Spleen (tissue), 11 donors: Measurements from ENCODE around the gene OMA1. TPM values are rescaled to one million over a fixed set of nuclear protein-coding genes. Genes with fewer than 3 reads are reported as not detected.
"Not testable (repeated sequence)": the region's sequence is repeated elsewhere in the genome, so short reads cannot be mapped to it uniquely, and the experiment has no call there.

Experiments used
- DNase-seq: peaks from one replicate; pipeline ENCODE4 v3.0.0-alpha.2; 2020
- H3K27ac ChIP-seq, 8 donors: fragments of 200-600 bp; sonication (generic) in 7 of 8; 1 replicate in 4 of 8; 2 replicates in 4 of 8; pipeline versions ENCODE4 v1.5.0 to v1.8.0; 2016 to 2021; ENCODE audit warnings: inconsistent platforms in 4 of 8, mild to moderate bottlenecking in 4 of 8, moderate library complexity in 1 of 8
- H3K27me3 ChIP-seq, 7 donors: fragments of 200-600 bp; sonication (generic) in 6 of 7; replicated peaks in 1 of 7; 1 replicate in 4 of 7; 2 replicates in 3 of 7; pipeline versions ENCODE4 v1.5.0 to v1.8.0; 2016 to 2021; ENCODE audit warnings: inconsistent platforms in 3 of 7, mild to moderate bottlenecking in 1 of 7
- H3K36me3 ChIP-seq, 6 donors: fragments of 200-600 bp; sonication (generic) in 5 of 6; 1 replicate in 4 of 6; 2 replicates in 2 of 6; pipeline versions ENCODE4 v1.5.0 to v1.8.0; 2016 to 2021; ENCODE audit warnings: inconsistent platforms in 2 of 6
- H3K4me1 ChIP-seq, 6 donors: fragments of 200-600 bp; sonication (generic) in 5 of 6; 1 replicate in 3 of 6; 2 replicates in 3 of 6; pipeline versions ENCODE4 v1.5.0 to v1.8.0; 2016 to 2021; ENCODE audit warnings: inconsistent platforms in 3 of 6
- H3K4me3 ChIP-seq, 8 donors: fragments of 200-600 bp; sonication (generic) in 7 of 8; 1 replicate in 4 of 8; 2 replicates in 4 of 8; pipeline versions ENCODE4 v1.5.0 to v1.8.0; 2016 to 2021; ENCODE audit warnings: inconsistent platforms in 4 of 8, mild to moderate bottlenecking in 4 of 8, moderate library complexity in 2 of 8
- H3K9me3 ChIP-seq, 8 donors: fragments of 200-600 bp; sonication (generic) in 7 of 8; 1 replicate in 4 of 8; 2 replicates in 4 of 8; pipeline versions ENCODE4 v1.5.0 to v1.8.0; 2016 to 2021; ENCODE audit warnings: inconsistent platforms in 4 of 8
- POLR2A ChIP-seq, 3 donors: fragments of 450-650 bp; IDR thresholded peaks; one replicate each; pipeline ENCODE4 v1.5.1; 2017; ENCODE audit warnings: antibody characterized with exemption in 3 of 3, mild to moderate bottlenecking in 1 of 3
- POLR2AphosphoS5 ChIP-seq, 3 donors: sonication (generic); formaldehyde crosslinking; IDR thresholded peaks; one replicate each; pipeline ENCODE4 v1.5.1; 2017; ENCODE audit warnings: antibody characterized with exemption in 3 of 3
- WGBS, 5 donors: extraction: QIAGEN DNeasy Blood & Tissue Kit in 3 of 5; methylation state at CpG; one replicate each; pipeline versions ENCODE4 v1.1.5 to v1.1.7; 2013 to 2018; 5-methylcytosine and 5-hydroxymethylcytosine counted together
- intact Hi-C: fragments of 100-400 bp; cut with DNase I; formaldehyde crosslinking; loops from one replicate; pipeline ENCODE4 v1.15.0; 2023; ENCODE audit warnings: low total_unique reads
- polyA plus RNA-seq, 3 donors: library from polyadenylated mRNA; stranded (reverse); fragments of 200-250 nt; gene quantifications; one replicate each; pipeline ENCODE4 v1.2.1, GENCODE V29; 2013
- total RNA-seq, 7 donors: library from RNA; depleted of rRNA in 3 of 7; stranded (reverse); fragments of >200 nt in 3 of 7; fragmentation: NEBNext Ultra II Directional in 4 of 7; extraction: Animal tissue kit (Norgen Biotek cat#: 25700) in 4 of 7; gene quantifications; one replicate each; pipeline versions ENCODE4 v1.1.0 to v1.2.1, GENCODE V29; 2016 to 2021
- TF ChIP-seq, protein P1 (sequence below), 11 experiments: fragments of 200-600 bp in 7 of 11; fragments of 450-650 bp in 4 of 11; sonication (generic) in 4 of 11; IDR thresholded peaks in 8 of 11; conservative IDR thresholded peaks in 3 of 11; 1 replicate in 7 of 11; 2 replicates in 4 of 11; pipeline versions ENCODE4 v1.4.0 to v1.8.0; 2016 to 2021; ENCODE audit warnings: antibody characterized with exemption in 11 of 11, inconsistent platforms in 4 of 11, mild to moderate bottlenecking in 1 of 11
- donor health status: healthy with polysubstance abuse.
- donor health status: DM: no; HTN: no; CAD: no; lungs with moderate emphysema.
- donor health status: DM: no; HTN: no; CAD: no.
- donor health status: Bipolar disorder and iron deficiency.
- donor health status: healthy.
- donor health status: DM: no; HTN: no; CAD: no.
- donor health status: DM: yes; HTN: yes; CAD: no.

OMA1 gene
- total and polyA plus RNA-seq, 10 donors: 19.3 to 48.6 (median 32.5) TPM

DNA sequence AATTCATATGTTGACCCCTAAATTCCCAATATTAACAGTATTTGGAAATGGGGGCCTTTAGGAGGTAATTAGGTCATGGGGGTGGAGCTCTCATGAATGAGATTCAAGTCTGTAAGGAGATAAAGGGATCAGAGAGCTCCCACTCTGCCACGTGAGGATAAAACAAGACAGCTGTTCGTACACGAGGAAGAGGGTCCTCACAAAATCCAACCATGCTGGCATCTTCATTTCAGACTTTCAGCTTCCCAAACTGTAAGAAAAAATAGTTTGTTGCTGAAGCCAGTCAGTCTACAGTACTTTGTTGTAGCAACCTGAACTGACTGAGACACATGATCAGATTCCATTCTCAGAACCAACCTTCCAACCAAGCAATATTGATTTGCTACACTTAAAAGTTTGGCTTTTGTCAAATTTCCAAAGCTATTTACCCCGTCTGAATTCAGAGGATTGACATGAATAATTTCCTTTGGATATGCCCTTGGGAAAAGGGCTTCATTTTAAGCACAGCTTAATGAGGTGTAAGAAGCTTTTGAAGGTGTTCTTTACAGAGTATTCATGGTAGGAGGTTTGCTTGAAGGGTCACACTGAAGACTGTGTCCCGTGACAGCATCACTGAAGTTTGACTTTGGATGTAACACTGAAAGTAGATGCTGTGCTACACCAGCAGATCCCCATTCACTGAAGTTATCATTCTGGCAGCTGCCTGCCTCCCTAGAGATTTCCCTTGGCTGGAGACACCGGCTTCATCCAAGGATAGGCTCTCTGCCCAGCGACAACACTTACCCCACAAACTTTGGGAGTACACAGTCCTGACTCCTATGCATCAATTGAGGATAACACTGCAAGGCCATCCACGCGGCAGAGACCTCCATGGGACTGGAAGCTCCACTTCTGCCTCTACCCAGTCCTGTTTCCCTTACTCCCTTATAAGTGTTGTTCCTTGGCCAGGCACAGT is 4.9 kb upstream of the OMA1 start:
- Histone ChIP-seq H3K4me1 (peaks cover 0 to 9% (median 2%) of the 10 kb centered on the region in 6 donors), H3K27me3 (no peaks in the 10 kb centered on the region), H3K36me3 (no peaks in the 10 kb centered on the region), H3K27ac (no peak overlapping the region), H3K4me3 (no peak overlapping the region), H3K9me3 (no peaks in the 10 kb centered on the region)
- no peak for TF ChIP-seq POLR2A (IDR thresholded peaks at IDR 0.05)
- TF ChIP-seq, protein P1, sequence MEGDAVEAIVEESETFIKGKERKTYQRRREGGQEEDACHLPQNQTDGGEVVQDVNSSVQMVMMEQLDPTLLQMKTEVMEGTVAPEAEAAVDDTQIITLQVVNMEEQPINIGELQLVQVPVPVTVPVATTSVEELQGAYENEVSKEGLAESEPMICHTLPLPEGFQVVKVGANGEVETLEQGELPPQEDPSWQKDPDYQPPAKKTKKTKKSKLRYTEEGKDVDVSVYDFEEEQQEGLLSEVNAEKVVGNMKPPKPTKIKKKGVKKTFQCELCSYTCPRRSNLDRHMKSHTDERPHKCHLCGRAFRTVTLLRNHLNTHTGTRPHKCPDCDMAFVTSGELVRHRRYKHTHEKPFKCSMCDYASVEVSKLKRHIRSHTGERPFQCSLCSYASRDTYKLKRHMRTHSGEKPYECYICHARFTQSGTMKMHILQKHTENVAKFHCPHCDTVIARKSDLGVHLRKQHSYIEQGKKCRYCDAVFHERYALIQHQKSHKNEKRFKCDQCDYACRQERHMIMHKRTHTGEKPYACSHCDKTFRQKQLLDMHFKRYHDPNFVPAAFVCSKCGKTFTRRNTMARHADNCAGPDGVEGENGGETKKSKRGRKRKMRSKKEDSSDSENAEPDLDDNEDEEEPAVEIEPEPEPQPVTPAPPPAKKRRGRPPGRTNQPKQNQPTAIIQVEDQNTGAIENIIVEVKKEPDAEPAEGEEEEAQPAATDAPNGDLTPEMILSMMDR (IDR thresholded peaks at IDR 0.05 in 8 of 11, conservative IDR thresholded peaks at IDR 0.05 in 3 of 11): no peak
- TF ChIP-seq POLR2AphosphoS5 (IDR thresholded peaks at IDR 0.05): no peak
- WGBS, 5 donors: 71 to 82% (median 78%) methylated on average over 8 to 9 of the region's 9 CpGs
- intact Hi-C loops: no loop called here
- no peak for DNase-seq

DNA sequence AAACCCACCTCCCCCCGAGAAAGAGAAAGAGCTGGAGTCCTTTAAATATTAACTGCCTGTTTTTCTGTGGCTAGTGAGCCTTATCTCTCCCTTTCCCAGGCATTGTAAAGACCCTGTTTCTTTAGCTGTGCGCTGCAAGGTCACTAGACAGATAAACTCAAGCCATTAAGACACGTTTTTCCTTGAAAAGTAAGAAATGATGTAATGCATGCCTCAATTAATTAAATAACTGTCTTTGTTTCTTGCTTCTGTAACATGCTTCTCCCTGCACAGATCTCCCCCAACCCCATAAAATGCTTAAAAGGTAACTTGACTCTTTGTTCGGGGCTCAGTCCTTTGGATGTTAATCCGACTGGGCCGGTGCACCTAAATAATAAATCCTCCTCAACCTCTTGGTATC is 2.8 kb upstream of the OMA1 start:
- H3K27me3 ChIP-seq, H3K27ac ChIP-seq, H3K4me3 ChIP-seq, H3K9me3 ChIP-seq, H3K36me3 ChIP-seq, intact Hi-C loops, DNase-seq: not testable (repeated sequence)
- WGBS, 5 donors: 54 to 74% (median 64%) methylated on average over 6 of the region's 6 CpGs
- H3K4me1 ChIP-seq: peaks cover 8 to 25% (median 13%) of the 10 kb centered on the region in 6 donors

DNA sequence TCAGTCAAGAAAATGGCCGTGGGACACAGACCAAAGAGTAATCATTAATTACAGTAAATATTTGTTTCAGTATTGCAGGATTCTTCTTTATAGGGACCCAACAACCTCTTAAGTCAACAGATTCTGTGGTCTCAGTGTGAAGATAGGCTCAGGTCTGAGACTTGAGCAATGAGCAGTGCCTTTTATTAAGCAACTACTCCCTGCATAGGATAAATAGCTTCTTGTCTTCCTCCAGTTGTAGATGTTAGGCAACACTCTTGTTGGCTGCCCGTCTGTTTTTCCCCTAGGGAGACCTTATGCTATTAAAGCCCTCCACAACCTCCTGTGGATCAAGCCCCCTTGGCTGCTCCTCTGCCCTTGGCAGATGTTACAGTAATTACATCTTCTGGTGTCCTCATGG is 1.8 kb upstream of the OMA1 start:
- H3K27me3 ChIP-seq: no peaks in the 10 kb centered on the region
- no peaks in the 10 kb centered on the region for H3K36me3 ChIP-seq
- 65 to 91% (median 75%) methylated on average over 2 of the region's 2 CpGs for WGBS, 5 donors
- intact Hi-C loops: no loop called here
- TF ChIP-seq, protein P1 (IDR thresholded peaks at IDR 0.05 in 8 of 11, conservative IDR thresholded peaks at IDR 0.05 in 3 of 11): no peak
- TF ChIP-seq POLR2A (IDR thresholded peaks at IDR 0.05) (no peak), POLR2AphosphoS5 (IDR thresholded peaks at IDR 0.05) (no peak)
- no peak overlapping the region for H3K4me3 ChIP-seq
- DNase-seq: no peak
- H3K9me3 ChIP-seq: no peaks in the 10 kb centered on the region
- peaks cover 8 to 33% (median 13%) of the 10 kb centered on the region in 6 donors for H3K4me1 ChIP-seq
- H3K27ac ChIP-seq: no peak overlapping the region

DNA sequence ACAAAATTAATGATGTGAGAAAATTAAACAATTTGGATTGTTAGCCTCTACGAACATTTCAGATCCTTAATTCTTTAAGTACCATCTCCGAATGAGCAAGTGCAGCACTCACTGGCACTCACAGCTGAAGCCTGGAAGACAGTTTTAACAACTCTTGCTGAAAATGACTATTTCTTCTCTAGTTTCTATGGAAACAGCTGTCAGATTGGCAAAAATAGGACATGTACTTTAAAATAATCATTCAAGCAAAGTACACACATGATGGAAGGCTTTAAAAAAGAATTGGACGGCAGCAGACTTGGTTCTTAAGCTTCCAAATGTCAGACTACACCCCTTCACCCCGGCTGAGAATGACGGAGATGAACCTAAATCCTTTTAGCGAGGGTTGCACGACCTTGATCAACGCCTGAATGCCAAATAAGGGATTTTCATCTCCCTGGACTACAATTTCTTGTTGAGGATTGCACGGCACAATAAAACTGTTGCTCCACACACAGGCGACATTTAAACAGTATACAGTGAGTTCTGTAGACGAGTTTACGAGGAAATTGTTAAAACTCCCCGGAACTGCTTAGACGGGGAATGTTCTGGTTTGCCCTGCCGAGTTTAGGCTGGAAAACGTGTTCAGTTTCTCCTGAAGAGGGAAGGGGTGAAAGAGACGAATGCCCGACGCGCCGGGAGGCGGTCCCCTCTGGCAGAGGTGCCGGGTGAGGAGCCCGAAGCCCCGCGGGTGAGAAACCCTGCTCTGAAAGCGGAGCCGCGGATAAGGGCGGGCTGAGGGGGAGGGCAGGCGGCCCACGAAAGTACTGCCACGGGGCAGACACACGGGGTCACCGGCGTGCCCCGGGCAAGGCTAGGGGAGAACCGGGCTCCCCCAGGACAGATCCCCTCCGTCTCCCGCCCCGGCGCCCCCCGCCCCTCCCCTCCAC is 671 bp downstream of the OMA1 start:
- intact Hi-C loops: no loop called here
- WGBS, 5 donors: 1 to 2% (median 2%) methylated on average over 35 to 43 of the region's 43 CpGs
- DNase-seq: peak; percentile 97
- peak overlapping the region; percentile 96 to 100 (median 100) for H3K27ac ChIP-seq
- peak overlapping the region; percentile 47 to 83 (median 60) for H3K4me3 ChIP-seq
- TF ChIP-seq POLR2AphosphoS5 (IDR thresholded peaks at IDR 0.05) (no peak), POLR2A (IDR thresholded peaks at IDR 0.05) (peak in 1 of 3 donors; percentile 46)
- TF ChIP-seq, protein P1 (IDR thresholded peaks at IDR 0.05 in 8 of 11, conservative IDR thresholded peaks at IDR 0.05 in 3 of 11): no peak
- no peaks in the 10 kb centered on the region for H3K36me3 ChIP-seq
- no peaks in the 10 kb centered on the region for H3K9me3 ChIP-seq
- peaks cover 8 to 44% (median 13%) of the 10 kb centered on the region in 6 donors for H3K4me1 ChIP-seq
- no peaks in the 10 kb centered on the region for H3K27me3 ChIP-seq
